HCT116 (cell line): Measurements from ENCODE around the gene MYCBP2. TPM values are rescaled to one million over a fixed set of nuclear protein-coding genes. Genes with fewer than 3 reads are reported as not detected.

Source experiments
- ATAC-seq: fragments of 200-7000 bp; cut with Tn5 transposase; 2 replicates; pipeline ENCODE4 v1.9.1; 2020; ENCODE audit warnings: mild to moderate bottlenecking, moderate library complexity
- BruUV-seq: library from RNA; stranded (reverse); fragments of 400-500 nt; replicated peaks from 2 replicates; lab custom pipeline; 2021; lab: Mats Ljungman, UMichigan
- CTCF ChIA-PET: fragments of 300-600 bp; sonication (Branson Sonifier 250); formaldehyde crosslinking; loops from one replicate; lab custom pipeline; 2021; ENCODE audit warnings: antibody characterized with exemption; lab: Charles Lee
- POLR2A ChIA-PET: fragments of 300-600, 350-600 bp; sonication (Branson Sonifier 250); formaldehyde crosslinking; loops from one replicate; lab custom pipeline; 2021; ENCODE audit warnings: antibody characterized with exemption; lab: Charles Lee
- RAD21 ChIA-PET, 2 experiments: fragments of 300-600 bp; sonication (Branson Sonifier 250); formaldehyde crosslinking; loops; one replicate each; lab custom pipeline; 2023; ENCODE audit warnings: low total read pairs in 2 of 2; ENCODE audit not compliant: uncharacterized antibody in 2 of 2, unreplicated experiment in 2 of 2, low non-redundant PET in 1 of 2; lab: Charles Lee
- DNase-seq: peaks from one replicate; pipeline ENCODE4 v3.0.0-alpha.2; 2010; ENCODE audit warnings: low read depth, low spot score
- H2AFZ ChIP-seq: fragments of 200-600 bp; shearing (Covaris generic), sonication (generic); 2 replicates; pipeline ENCODE4 v1.6.1; 2017; ENCODE audit warnings: low read depth, mixed run types, mixed read lengths, antibody characterized with exemption, low read length; ENCODE audit not compliant: poor library complexity, severe bottlenecking
- H3K27ac ChIP-seq: 2 replicates; pipeline ENCODE4 v1.5.1; 2012; ENCODE audit warnings: low read depth, low read length
- H3K27me3 ChIP-seq: fragments of 200-600 bp; sonication (generic); 2 replicates; pipeline ENCODE4 v1.6.1; 2016; ENCODE audit warnings: mixed run types, low read length, mixed read lengths; ENCODE audit not compliant: insufficient read depth
- H3K36me3 ChIP-seq, 2 experiments: fragments of 200-500 bp in 1 of 2; fragments of 200-600 bp in 1 of 2; sonication (Bioruptor generic) in 1 of 2; sonication (generic) in 1 of 2; 2 replicates each; pipeline versions ENCODE4 v1.5.1 to v1.6.1; 2014 to 2016; ENCODE audit warnings: low read length in 2 of 2, inconsistent platforms in 1 of 2, mixed read lengths in 1 of 2, mixed run types in 1 of 2; ENCODE audit not compliant: insufficient read depth in 2 of 2, control insufficient read depth in 1 of 2
- H3K4me1 ChIP-seq, 2 experiments: fragments of 200-600 bp in 1 of 2; sonication (generic) in 1 of 2; 2 replicates each; pipeline versions ENCODE4 v1.5.1 to v1.6.1; 2012 to 2017; ENCODE audit warnings: low read length in 2 of 2, inconsistent platforms in 1 of 2, mild to moderate bottlenecking in 1 of 2, mixed read lengths in 1 of 2, mixed run types in 1 of 2, moderate library complexity in 1 of 2; ENCODE audit not compliant: insufficient read depth in 2 of 2, control insufficient read depth in 1 of 2
- H3K4me2 ChIP-seq: fragments of 200-600 bp; sonication (generic); 2 replicates; pipeline ENCODE4 v1.6.1; 2017; ENCODE audit warnings: mixed run types, low read length, mixed read lengths
- H3K4me3 ChIP-seq, 2 experiments: fragments of 200-600 bp in 1 of 2; sonication (generic) in 1 of 2; replicated peaks in 1 of 2; 2 replicates each; pipeline ENCODE4 v1.5.1; 2011 to 2016; ENCODE audit warnings: low read length in 2 of 2, control low read depth in 1 of 2, low read depth in 1 of 2, mild to moderate bottlenecking in 1 of 2, mixed read lengths in 1 of 2, mixed run types in 1 of 2
- H3K79me2 ChIP-seq: fragments of 200-600 bp; sonication (generic); 2 replicates; pipeline ENCODE4 v1.6.1; 2017; ENCODE audit warnings: mild to moderate bottlenecking, mixed run types, low read length, moderate library complexity, mixed read lengths; ENCODE audit not compliant: insufficient read depth
- H3K9ac ChIP-seq: fragments of 200-600 bp; sonication (generic); 2 replicates; pipeline ENCODE4 v1.6.1; 2016; ENCODE audit warnings: low read length, mixed read lengths
- H3K9me2 ChIP-seq: fragments of 200-600 bp; sonication (generic), shearing (Covaris generic); 2 replicates; pipeline ENCODE4 v1.6.1; 2017; ENCODE audit warnings: mixed run types, mild to moderate bottlenecking, moderate library complexity; ENCODE audit not compliant: insufficient read depth
- H3K9me3 ChIP-seq, 2 experiments: fragments of 200-500 bp in 1 of 2; fragments of 200-600 bp in 1 of 2; sonication (Bioruptor generic) in 1 of 2; sonication (generic) in 1 of 2; 2 replicates each; pipeline ENCODE4 v1.6.1; 2014 to 2017; ENCODE audit warnings: low read length in 2 of 2, mixed read lengths in 2 of 2, inconsistent platforms in 1 of 2, low read depth in 1 of 2, mild to moderate bottlenecking in 1 of 2, mixed run types in 1 of 2, moderate library complexity in 1 of 2; ENCODE audit not compliant: control insufficient read depth in 1 of 2, insufficient read depth in 1 of 2
- H4K20me1 ChIP-seq: fragments of 200-600 bp; sonication (generic), shearing (Covaris generic); 2 replicates; pipeline ENCODE4 v1.6.1; 2017; ENCODE audit warnings: mixed run types, mild to moderate bottlenecking, moderate library complexity; ENCODE audit not compliant: insufficient read depth
- CBX3 ChIP-seq: IDR thresholded peaks from 2 replicates; pipeline ENCODE4 v1.6.1; 2012; ENCODE audit warnings: low read depth
- CTCF ChIP-seq, 3 experiments: fragments of 200-600 bp in 1 of 3; sonication (generic) in 1 of 3; IDR thresholded peaks in 2 of 3; conservative IDR thresholded peaks in 1 of 3; 2 replicates each; pipeline ENCODE4 v1.5.1; 2012 to 2017; ENCODE audit warnings: low read depth in 2 of 3, low read length in 2 of 3, antibody characterized with exemption in 1 of 3, borderline replicate concordance in 1 of 3, control low read depth in 1 of 3, mild to moderate bottlenecking in 1 of 3, mixed read lengths in 1 of 3, mixed run types in 1 of 3, moderate library complexity in 1 of 3; ENCODE audit not compliant: insufficient read depth in 1 of 3
- EGR1 ChIP-seq: IDR thresholded peaks from 2 replicates; pipeline ENCODE4 v1.6.1; 2012; ENCODE audit warnings: low read depth
- EZH2 ChIP-seq: fragments of 200-600 bp; sonication (generic); IDR thresholded peaks from 2 replicates; pipeline ENCODE4 v1.6.1; 2017; ENCODE audit warnings: antibody characterized with exemption, mixed run types
- FOSL1 ChIP-seq: IDR thresholded peaks from 2 replicates; pipeline ENCODE4 v1.6.1; 2012; ENCODE audit warnings: low read depth
- JUND ChIP-seq: IDR thresholded peaks from 2 replicates; pipeline ENCODE4 v1.6.1; 2012
- POLR2A ChIP-seq: IDR thresholded peaks from 2 replicates; pipeline ENCODE4 v1.7.0; 2011; ENCODE audit warnings: borderline replicate concordance; ENCODE audit not compliant: insufficient read depth, insufficient read length; ENCODE audit errors: extremely low read depth
- POLR2AphosphoS5 ChIP-seq: IDR thresholded peaks from 2 replicates; pipeline ENCODE4 v1.6.1; 2011; ENCODE audit warnings: mild to moderate bottlenecking, low read depth, low read length, moderate library complexity
- RAD21 ChIP-seq: IDR thresholded peaks from 2 replicates; pipeline ENCODE4 v1.6.1; 2012; ENCODE audit warnings: low read depth, mild to moderate bottlenecking
- REST ChIP-seq: IDR thresholded peaks from 2 replicates; pipeline ENCODE4 v1.6.1; 2012; ENCODE audit warnings: low read depth
- SIN3A ChIP-seq: IDR thresholded peaks from 2 replicates; pipeline ENCODE4 v1.6.1; 2012; ENCODE audit warnings: low read depth
- SP1 ChIP-seq: IDR thresholded peaks from 2 replicates; pipeline ENCODE4 v1.6.1; 2012; ENCODE audit warnings: low read depth
- SRF ChIP-seq: IDR thresholded peaks from 2 replicates; pipeline ENCODE4 v1.6.1; 2012; ENCODE audit warnings: low read depth
- ZBTB33 ChIP-seq: IDR thresholded peaks from 2 replicates; pipeline ENCODE4 v1.6.1; 2011; ENCODE audit warnings: mild to moderate bottlenecking, low read length, moderate library complexity; ENCODE audit not compliant: insufficient replicate concordance; ENCODE audit errors: extremely low read depth
- ZFX ChIP-seq: fragments of 450-650 bp; IDR thresholded peaks from 2 replicates; pipeline ENCODE4 v1.6.1; 2017
- intact Hi-C: fragments of 100-400 bp; cut with micrococcal nuclease; formaldehyde crosslinking; loops from 2 replicates; pipeline ENCODE4 v1.10.0; 2022
- total RNA-seq: library from RNA; stranded (reverse); gene quantifications from one replicate; pipeline ENCODE4 v1.2.1, GENCODE V29; 2021; ENCODE audit not compliant: unreplicated experiment
- TF ChIP-seq, protein P1 (sequence below): IDR thresholded peaks from 2 replicates; pipeline ENCODE4 v1.6.1; 2012

Gene MYCBP2
- total RNA-seq, 1 experiment from 2014 or later = 48.5 TPM

DNA sequence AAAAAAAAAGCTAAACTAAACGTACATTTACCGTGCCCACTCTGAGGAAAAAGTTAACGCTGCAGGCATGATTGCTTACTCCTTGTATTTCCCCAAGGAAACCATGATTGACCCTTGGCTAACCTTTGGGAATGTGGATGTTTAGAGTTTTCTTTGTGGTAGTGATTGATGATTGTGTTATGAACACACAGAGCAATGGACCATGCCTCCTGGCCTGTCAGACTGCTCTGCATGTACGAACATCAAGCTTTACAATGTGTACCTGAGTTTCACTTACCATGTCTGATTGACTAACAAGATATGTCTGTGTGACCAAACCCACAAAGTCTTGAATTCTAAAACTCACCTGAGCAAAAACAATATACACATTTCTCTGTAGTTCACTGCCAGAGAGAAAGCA, 35.1 kb downstream of the MYCBP2 start:
- no peaks in the 10 kb centered on the region for H3K4me1 ChIP-seq
- peaks cover 0 to 5% of the 10 kb centered on the region in 2 experiments; a peak in 2 of 4 replicates for H3K36me3 ChIP-seq
- ChIA-PET RAD21 (no interaction called here), POLR2A (no interaction called here), CTCF (no interaction called here)
- BruUV-seq = no TSS peak
- intact Hi-C loops = no loop called here
- H4K20me1 ChIP-seq = no peaks in the 10 kb centered on the region; the same call in 1 of the 2 replicates
- no peaks in the 10 kb centered on the region for H3K27me3 ChIP-seq
- ATAC-seq = no peak
- H3K4me3 ChIP-seq = no peak overlapping the region
- H3K4me2 ChIP-seq = no peak overlapping the region
- no peak overlapping the region for H3K27ac ChIP-seq
- no peaks in the 10 kb centered on the region for H3K9me3 ChIP-seq
- DNase-seq = no peak
- H3K9ac ChIP-seq = no peak overlapping the region
- TF ChIP-seq EZH2 (no peak), RAD21 (no peak), CBX3 (no peak), ZBTB33 (no peak), FOSL1 (no peak), JUND (no peak), CTCF (IDR thresholded peaks at IDR 0.05 in 2 of 3, conservative IDR thresholded peaks at IDR 0.05 in 1 of 3; ENCODE audit: borderline replicate concordance in 1 of 3, insufficient read depth in 1 of 3, low read depth in 2 of 3, low read length in 2 of 3) (no peak), EGR1 (no peak), SP1 (no peak), ZFX (no peak), SRF (no peak), REST (no peak), POLR2A (no peak), SIN3A (no peak), POLR2AphosphoS5 (no peak)
- TF ChIP-seq, protein P1, sequence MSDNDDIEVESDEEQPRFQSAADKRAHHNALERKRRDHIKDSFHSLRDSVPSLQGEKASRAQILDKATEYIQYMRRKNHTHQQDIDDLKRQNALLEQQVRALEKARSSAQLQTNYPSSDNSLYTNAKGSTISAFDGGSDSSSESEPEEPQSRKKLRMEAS = no peak
- no peaks in the 10 kb centered on the region for H3K9me2 ChIP-seq
- no peak overlapping the region for H2AFZ ChIP-seq
- H3K79me2 ChIP-seq = peaks cover 11% of the 10 kb centered on the region; the same call in 1 of the 2 replicates
